NCI-H2081 treated with DMSO at 0.1 percent for 48 hours (cell line): ENCODE results near the gene GSTA5.
"Not testable (repeated sequence)": the region's sequence is repeated elsewhere in the genome, so short reads cannot be mapped to it uniquely, and the experiment has no call there.

Experiments
- DNase-seq: peaks from one replicate; lab custom pipeline; 2025; lab: John Stamatoyannopoulos, UW

The GSTA5 gene

GRCh38 chr6:52840763-52841585, at the start of gene GSTA5:
GSTA5 (minus strand) TSS chr6:52840813.
- DNase-seq = no peak

GRCh38 chr6:52890018-52890417, 49.4 kb upstream of the GSTA5 start:
- no peak for DNase-seq

GRCh38 chr6:52887910-52888524, 47.4 kb upstream of the GSTA5 start:
- no peak for DNase-seq

- DNase-seq = peak; percentile 22
These were observed 41.6 kb upstream of the GSTA5 start for GRCh38 chr6:52881996-52882841.

- no peak for DNase-seq
These were observed 41.0 kb upstream of the GSTA5 start for GRCh38 chr6:52881662-52881995.

- DNase-seq = no peak
These were observed 37.2 kb upstream of the GSTA5 start for GRCh38 chr6:52877786-52878185.

- DNase-seq = no peak
These were observed 36.6 kb upstream of the GSTA5 start for GRCh38 chr6:52877168-52877567.

- DNase-seq = no peak
These were observed 35.6 kb upstream of the GSTA5 start for GRCh38 chr6:52876056-52876787.

GRCh38 chr6:52872031-52872430, 31.4 kb upstream of the GSTA5 start:
- DNase-seq = no peak

- no peak for DNase-seq
These were observed 31.0 kb upstream of the GSTA5 start for GRCh38 chr6:52871621-52872020.

GRCh38 chr6:52870335-52871091, 29.9 kb upstream of the GSTA5 start:
- DNase-seq = not testable (repeated sequence)

GRCh38 chr6:52868899-52869298, 28.3 kb upstream of the GSTA5 start:
- DNase-seq = not testable (repeated sequence)

GRCh38 chr6:52868240-52868639, 27.6 kb upstream of the GSTA5 start:
- no peak for DNase-seq

GRCh38 chr6:52861151-52861550, 20.5 kb upstream of the GSTA5 start:
- not testable (repeated sequence) for DNase-seq

- DNase-seq = no peak
These were observed 17.8 kb upstream of the GSTA5 start for GRCh38 chr6:52858416-52858815.

- not testable (repeated sequence) for DNase-seq
These were observed 15.5 kb upstream of the GSTA5 start for GRCh38 chr6:52856137-52856536.

GRCh38 chr6:52849137-52849536, 8.5 kb upstream of the GSTA5 start:
- no peak for DNase-seq

GRCh38 chr6:52846002-52846401, 5.4 kb upstream of the GSTA5 start:
- no peak for DNase-seq

GRCh38 chr6:52843605-52844004, 3.0 kb upstream of the GSTA5 start:
- DNase-seq = no peak

GRCh38 chr6:52839124-52840055, 1.2 kb downstream of the GSTA5 start:
- no peak for DNase-seq
